Stimulated activated CD4-positive, alpha-beta T cell treated with anti-CD3 and anti-CD28 coated beads, Interleukin-1b, Interleukin-23, amount 100 ng/mL, for 4 hours (primary cell): ENCODE results near the gene DLG3.
A peak's percentile ranks its signal among the peaks of the same experiment; 100 is the strongest.
"Not testable (repeated sequence)": the region's sequence is repeated elsewhere in the genome, so short reads cannot be mapped to it uniquely, and the experiment has no call there.

Experiments
- DNase-seq, 2 donors: peaks; one replicate each; pipeline ENCODE4 v3.0.0-alpha.2; 2020; ENCODE audit warnings: low read depth in 2 of 2

Gene DLG3

GRCh38 chrX:70444326-70444945 lies at the start of gene DLG3:
DLG3 (plus strand) TSS chrX:70444835; CDS start chrX:70445202, 367 bp downstream.
- no peak for DNase-seq

- no peak for DNase-seq
These were observed 45.7 kb upstream of the DLG3 start for GRCh38 chrX:70398899-70399298.

DNA sequence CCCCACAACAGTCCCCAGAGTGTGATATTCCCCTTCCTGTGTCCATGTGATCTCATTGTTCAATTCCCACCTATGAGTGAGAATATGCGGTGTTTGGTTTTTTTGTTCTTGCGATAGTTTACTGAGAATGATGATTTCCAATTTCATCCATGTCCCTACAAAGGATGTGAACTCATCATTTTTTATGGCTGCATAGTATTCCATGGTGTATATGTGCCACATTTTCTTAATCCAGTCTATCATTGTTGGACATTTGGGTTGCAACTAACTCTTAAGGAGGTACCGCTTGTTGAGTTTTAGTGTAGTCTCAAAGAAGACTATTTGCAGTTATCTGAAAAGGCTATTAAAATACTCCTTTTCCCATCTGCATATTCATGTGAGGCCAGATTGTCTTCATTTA lies 44.5 kb upstream of the DLG3 start:
- DNase-seq, result not testable (repeated sequence)

GRCh38 chrX:70402721-70403120 lies 41.9 kb upstream of the DLG3 start:
- DNase-seq, result no peak

GRCh38 chrX:70405003-70405402 lies 39.6 kb upstream of the DLG3 start:
- DNase-seq, result no peak

GRCh38 chrX:70410921-70411320 lies 33.7 kb upstream of the DLG3 start:
- no peak for DNase-seq

GRCh38 chrX:70411475-70411874 lies 33.2 kb upstream of the DLG3 start:
- no peak for DNase-seq

GRCh38 chrX:70421618-70422017 lies 23.0 kb upstream of the DLG3 start:
- no peak for DNase-seq

DNA sequence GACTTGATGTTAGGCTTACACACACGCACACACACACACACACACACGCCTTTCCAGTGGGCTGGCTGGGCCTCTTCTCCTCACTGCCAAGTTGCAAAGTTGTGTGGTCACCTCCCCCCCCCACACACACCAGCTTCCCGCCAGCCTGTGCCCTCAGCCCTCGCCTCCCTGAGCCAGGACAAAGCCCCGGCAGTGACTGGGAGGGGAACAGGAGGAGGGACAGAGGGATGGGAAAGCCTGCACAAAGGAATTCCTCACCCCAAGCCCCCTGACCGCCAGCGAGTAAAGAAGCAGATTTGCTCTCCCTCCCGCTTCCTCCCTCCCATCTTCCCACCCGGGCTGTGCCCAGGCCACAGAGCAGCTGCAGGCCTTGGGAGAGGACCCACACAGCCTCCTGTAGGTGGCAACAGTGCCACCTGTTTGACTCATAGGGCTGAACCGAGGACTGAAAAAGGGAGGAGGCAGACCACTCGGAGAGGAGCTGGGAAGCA lies 21.7 kb upstream of the DLG3 start, which contains the start of gene GDPD2:
Gene GDPD2, plus strand, starts transcription at position 464 of the 491 bp plus-strand sequence. CDS start 1,671 bp downstream, outside the sequence.
- DNase-seq, result no peak

DNA sequence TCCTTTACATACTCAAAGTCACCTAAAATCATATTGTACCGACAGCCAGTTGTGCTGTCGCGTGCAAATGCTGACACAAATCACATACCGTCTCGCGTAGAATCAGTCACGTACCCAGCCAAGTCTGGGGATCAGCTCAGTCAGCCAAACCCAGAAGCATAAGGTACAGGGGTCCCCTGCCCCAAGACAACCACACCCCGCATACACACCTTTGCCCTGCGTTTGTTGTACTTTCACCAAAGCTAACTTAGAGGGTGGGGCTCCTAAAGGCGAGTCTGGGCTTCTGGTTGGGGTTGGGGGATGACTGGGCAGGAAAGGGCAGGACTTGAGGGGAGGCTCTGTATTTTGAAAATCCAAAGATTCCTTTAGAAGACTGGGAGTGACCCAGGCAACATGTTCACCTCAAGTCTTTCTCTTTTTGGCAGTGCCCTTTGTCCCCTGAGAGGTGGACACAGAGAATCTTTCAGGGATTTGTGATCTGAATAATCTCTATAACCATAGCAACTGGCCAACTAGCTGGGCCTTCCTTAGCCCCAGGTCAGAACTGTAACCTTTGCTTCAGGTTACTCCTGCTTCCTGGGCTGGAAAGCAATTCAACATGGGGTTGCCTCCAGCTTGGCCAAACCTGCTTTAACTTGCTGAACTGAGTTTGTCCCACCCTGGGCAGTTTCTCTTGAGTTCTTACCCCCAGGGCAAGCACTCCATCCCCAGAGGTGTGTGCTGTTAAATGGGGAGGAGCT lies 20.5 kb upstream of the DLG3 start:
- no peak for DNase-seq

- DNase-seq, result no peak
These were observed 19.8 kb upstream of the DLG3 start for GRCh38 chrX:70424801-70425200.

DNA sequence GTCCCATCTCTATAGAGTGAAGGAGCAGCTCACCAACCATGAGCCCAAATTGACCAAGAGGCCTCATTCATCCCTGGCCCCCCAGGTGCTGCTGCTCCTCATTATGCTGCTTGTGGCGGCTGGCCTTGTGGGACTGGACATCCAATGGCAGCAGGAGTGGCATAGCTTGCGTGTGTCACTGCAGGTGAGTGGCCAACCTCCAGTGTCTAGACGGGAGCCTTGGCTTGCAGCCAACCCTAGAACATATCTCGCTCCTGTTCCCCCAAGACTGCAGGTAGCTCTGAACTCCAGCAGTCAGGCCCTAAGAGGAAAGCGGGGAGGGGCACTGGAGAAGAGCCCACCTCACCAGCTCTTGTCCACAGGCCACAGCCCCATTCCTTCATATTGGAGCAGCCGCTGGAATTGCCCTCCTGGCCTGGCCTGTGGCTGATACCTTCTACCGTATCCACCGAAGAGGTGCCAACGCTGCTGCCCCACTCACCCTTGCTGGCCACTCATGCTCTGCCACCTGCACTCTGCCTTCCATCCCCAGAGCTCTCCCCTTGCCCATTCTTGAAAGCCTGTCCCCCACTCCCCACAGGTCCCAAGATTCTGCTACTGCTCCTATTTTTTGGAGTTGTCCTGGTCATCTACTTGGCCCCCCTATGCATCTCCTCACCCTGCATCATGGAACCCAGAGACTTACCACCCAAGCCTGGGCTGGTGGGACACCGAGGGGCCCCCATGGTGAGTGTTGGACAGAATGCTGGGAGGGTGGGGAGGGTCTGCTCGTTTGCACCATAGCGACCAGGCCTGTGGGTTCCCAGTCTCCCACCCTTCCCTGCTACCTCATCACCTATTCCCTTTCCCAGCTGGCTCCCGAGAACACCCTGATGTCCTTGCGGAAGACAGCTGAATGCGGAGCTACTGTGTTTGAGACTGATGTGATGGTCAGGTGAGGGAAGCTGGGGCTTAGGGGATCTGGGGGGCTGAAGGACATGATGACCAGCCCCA lies 18.1 kb upstream of the DLG3 start:
- no peak for DNase-seq

DNA sequence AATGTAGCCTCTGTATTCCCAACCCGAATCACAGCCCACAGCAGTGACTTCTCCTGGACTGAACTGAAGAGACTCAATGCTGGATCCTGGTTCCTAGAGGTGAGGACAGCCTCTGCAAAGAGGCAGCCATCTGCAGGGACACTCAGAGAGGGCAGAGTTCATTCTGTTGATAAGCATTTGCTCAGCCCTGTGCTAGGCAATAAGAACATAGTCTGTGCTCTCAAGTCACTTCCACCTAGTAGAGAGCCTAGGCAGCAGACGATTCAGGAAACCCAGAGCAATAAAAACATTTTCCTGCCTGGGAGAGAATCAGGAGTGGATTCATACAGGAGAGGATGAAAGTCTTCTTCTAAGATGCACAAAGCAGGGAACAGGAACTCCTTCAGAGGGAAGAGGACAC lies 17.3 kb upstream of the DLG3 start:
- no peak for DNase-seq

DNA sequence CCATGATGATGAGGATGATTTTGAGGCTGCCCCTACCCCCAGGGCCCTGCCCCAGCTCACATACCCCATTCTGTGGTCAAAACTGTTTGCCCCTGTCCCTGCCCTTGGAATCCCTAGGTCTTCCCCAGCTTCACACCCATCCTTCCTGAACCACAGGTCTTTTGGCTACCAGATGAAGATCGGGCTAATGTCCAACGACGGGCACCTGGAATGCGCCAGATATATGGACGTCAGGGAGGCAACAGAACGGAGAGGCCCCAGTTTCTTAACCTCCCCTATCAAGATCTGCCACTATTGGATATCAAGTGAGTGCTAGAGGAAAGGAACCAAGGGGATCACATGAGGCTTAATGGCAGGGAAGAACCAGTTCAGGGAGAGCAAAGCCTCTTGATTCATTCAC lies 14.9 kb upstream of the DLG3 start:
- DNase-seq, result no peak

- no peak for DNase-seq
These were observed 11.4 kb upstream of the DLG3 start for GRCh38 chrX:70432936-70433847.

DNA sequence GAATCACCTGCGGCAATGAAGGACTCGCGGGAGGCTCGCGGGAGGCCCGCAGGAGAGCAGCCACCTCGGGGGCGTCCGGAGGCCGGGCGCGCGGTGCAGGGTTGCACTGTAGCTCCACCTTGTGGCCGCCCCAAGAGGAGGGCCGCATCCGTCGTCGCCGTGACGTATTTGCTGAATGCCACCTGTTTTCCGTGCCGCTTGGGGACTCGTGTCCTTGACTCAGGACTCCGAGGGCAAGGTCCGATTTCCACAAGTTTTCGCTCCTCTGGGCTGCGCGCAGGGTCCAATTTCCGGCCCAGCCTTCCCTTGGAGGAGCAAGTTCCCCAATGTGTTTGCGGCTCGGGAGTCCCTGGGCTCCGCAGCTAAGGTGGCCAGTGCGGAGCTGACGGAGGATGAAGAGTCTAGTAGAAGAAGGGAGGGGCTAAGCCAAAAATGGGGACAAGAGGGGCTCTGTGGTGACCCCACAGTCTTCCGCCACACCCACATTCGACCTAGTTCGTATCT lies 10.7 kb upstream of the DLG3 start:
- peak; percentile 59 to 65 for DNase-seq

- DNase-seq, result peak; percentile 35 to 58
These were observed 10.2 kb upstream of the DLG3 start for GRCh38 chrX:70434352-70434866.

- no peak for DNase-seq
These were observed 9.6 kb upstream of the DLG3 start for GRCh38 chrX:70434914-70435586.

GRCh38 chrX:70436343-70436742 lies 8.3 kb upstream of the DLG3 start:
- DNase-seq, result no peak

DNA sequence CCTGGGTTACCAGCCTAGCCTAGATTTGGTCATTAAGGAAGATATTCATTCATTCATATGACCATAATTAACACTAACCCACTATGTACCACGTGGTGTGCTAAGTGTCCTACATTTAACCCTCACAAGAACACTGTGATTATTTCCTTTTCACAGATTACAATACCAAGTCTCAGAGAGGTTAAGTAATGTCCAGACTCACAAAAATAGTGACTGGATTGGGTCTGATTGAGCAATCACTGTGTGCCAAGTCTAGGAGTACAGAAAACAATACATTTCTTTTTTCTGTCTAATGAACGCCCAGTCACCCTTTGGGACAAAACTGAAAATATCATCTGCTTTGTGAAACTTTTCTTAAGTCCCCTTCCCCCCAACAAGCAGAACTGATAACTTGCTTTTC lies 7.6 kb upstream of the DLG3 start:
- no peak for DNase-seq
